HFF-Myc (cell line): Measurements from ENCODE around the gene FIG4.
"Not testable (repeated sequence)": the region's sequence is repeated elsewhere in the genome, so short reads cannot be mapped to it uniquely, and the experiment has no call there.

Source experiments
- DNase-seq: peaks from one replicate; pipeline ENCODE4 v3.0.0-alpha.2; 2011; ENCODE audit warnings: low read depth; ENCODE audit errors: extremely low read depth
- H3K4me3 ChIP-seq: replicated peaks from 2 replicates; pipeline ENCODE4 v1.5.1; 2011; ENCODE audit warnings: low read depth, mild to moderate bottlenecking, control low read depth, low read length
- CTCF ChIP-seq: IDR thresholded peaks from 2 replicates; pipeline ENCODE4 v1.5.1; 2012; ENCODE audit warnings: mild to moderate bottlenecking, low read depth, low read length, control low read depth; ENCODE audit errors: missing control alignments

Gene FIG4

GRCh38 chr6:109669811-109670210 lies 21.3 kb upstream of the FIG4 start:
- H3K4me3 ChIP-seq: no peak overlapping the region
- DNase-seq: no peak
- TF ChIP-seq CTCF: no peak

GRCh38 chr6:109671733-109672132 lies 19.4 kb upstream of the FIG4 start:
- no peak for TF ChIP-seq CTCF
- no peak for DNase-seq

GRCh38 chr6:109672175-109672574 lies 18.9 kb upstream of the FIG4 start:
- H3K4me3 ChIP-seq: no peak overlapping the region
- DNase-seq: no peak
- no peak for TF ChIP-seq CTCF

More at GRCh38 chr6:109671733-109672132, 19.4 kb upstream of the FIG4 start:
- H3K4me3 ChIP-seq: no peak overlapping the region

DNA sequence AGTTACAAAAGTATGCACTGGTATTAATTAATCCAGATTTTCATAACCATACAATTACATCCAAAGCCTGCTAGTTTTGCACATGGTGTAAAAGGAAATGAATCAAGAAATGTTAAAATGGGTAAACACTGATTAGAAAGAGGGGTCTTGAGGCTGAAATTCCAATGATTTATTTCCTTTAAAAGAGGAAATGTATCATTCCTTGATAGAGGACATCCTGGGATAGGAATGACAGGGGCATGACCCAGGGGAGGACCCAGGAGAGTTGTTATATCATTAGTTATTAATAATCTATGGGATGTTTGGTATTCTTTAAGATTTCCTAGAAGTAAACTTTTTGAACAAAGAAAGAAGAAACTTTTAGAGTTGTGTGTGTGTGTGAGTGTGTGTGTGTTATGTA lies 18.3 kb upstream of the FIG4 start:
- no peak overlapping the region for H3K4me3 ChIP-seq
- no peak for TF ChIP-seq CTCF
- no peak for DNase-seq

DNA sequence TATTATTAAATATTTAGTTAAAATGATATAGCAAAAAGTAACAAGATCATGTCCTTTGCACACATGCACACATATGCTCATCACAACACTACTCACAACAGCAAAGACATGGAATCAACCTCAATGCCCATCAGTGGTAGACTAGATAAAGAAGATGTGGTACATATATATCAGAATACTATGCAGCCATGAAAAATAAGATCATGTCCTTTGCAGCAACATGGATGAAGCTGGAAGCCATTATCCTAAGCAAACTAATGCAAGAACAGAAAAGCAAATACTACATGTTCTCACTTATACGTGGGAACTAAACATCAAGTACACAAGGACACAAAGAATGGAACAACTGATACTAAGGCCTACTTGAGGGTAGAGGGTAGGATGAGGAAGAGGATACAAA lies 14.4 kb upstream of the FIG4 start:
- no peak for DNase-seq
- H3K4me3 ChIP-seq: no peak overlapping the region
- no peak for TF ChIP-seq CTCF

DNA sequence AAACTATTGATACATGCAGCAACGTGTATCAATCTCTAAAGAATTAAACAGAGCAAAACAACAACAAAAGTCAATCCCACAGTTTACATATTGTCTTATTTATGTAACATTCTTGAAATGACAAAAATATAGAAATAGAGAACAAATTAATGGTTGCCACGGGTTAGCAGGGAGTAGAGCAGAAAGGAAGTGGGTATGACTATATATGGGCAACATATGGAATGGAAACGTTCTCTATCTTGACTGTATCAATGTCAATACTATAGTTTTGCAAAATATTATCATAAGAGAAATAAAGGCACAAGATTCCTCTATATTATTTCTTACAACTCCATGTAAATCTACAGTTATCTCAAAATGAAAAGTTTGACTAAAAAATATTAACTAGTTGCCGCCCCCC lies 12.9 kb upstream of the FIG4 start:
- no peak overlapping the region for H3K4me3 ChIP-seq
- no peak for TF ChIP-seq CTCF
- no peak for DNase-seq

DNA sequence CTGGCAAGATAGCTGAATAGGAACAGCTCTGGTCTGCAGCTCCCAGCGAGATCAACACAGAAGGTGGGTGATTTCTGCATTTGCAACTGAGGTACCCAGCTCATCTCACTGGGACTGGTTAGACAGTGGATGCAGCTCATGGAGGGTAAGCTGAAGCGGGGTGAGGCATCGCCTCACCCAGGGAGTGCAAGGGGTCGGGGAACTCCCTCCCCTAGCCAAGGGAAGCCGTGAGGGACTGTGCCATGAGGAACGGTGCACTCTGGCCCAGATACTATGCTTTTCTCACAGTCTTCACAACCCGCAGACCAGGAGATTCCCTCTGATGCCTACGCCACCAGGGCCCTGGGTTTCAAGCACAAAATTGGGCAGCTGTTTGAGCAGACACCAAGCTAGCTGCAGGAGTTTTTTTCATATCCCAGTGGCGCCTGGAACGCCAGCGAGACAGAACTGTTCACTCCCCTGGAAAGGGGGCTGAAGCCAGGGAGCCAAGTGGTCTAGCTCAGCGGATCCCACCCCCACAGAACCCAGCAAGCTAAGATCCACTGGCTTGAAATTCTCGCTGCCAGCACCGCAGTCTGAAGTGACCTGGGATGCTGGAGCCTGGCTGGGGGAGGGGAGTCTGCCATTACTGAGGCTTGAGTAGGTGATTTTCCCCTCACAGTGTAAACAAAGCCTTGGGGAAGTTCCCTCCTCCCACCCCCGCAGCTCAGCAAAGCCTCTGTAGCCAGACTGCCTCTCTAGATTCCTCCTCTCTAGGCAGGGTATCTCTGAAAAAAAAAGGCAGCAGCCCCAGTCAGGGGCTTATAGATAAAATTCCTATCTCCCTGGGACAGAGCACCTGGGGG lies 12.2 kb upstream of the FIG4 start:
- H3K4me3 ChIP-seq, DNase-seq: not testable (repeated sequence)
